Measurements from ENCODE around the gene BTBD17. TPM values are rescaled to one million over a fixed set of nuclear protein-coding genes. Genes with fewer than 3 reads are reported as not detected.

BTBD17 gene
- total and polyA plus RNA-seq, 4 donors = 0.17 TPM; not detected in 3

DNA sequence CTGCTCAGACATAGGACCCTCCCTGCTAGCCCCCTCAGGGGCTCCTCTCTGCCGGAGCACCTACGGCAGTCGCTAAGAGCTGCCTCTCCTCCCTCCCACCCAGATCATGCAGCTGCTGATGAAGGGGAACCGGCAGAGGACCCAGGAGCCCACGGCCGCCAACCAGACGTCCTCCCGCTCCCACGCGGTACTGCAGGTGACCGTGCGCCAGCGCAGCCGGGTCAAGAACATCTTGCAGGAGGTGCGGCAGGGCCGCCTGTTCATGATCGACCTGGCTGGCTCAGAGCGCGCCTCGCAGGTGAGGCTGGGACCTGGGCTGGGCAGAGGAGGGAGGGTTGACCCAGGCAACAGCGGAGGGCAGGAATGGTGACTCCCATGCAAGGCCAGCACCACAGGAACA is 17.0 kb downstream of the BTBD17 start:
- no peak for TF ChIP-seq CTCF (IDR thresholded peaks at IDR 0.05; ENCODE audit: control extremely low read depth, extremely low read depth)
- ATAC-seq (ENCODE audit: insufficient read depth, low FRiP score) = no peak
- 70 to 87% methylated on average over 21 of the region's 21 CpGs for WGBS, 2 donors
- Histone ChIP-seq H3K9ac (ENCODE audit: insufficient read depth in 1 of 2, low read length in 2 of 2) (no peak overlapping the region), H3K4me1 (ENCODE audit: control insufficient read depth in 5 of 5, insufficient read depth in 5 of 5, low read length in 5 of 5) (peaks cover 0 to 7% (median 0%) of the 10 kb centered on the region in 5 donors), H3K4me3 (no peak overlapping the region), H3K27ac (ENCODE audit: low read depth in 1 of 2, low read length in 1 of 2) (no peak overlapping the region), H3K36me3 (ENCODE audit: control insufficient read depth in 4 of 4, insufficient read depth in 4 of 4, low read length in 4 of 4) (no peaks in the 10 kb centered on the region), H3K9me3 (ENCODE audit: control insufficient read depth in 4 of 4, insufficient read depth in 3 of 4, low read length in 3 of 4) (no peaks in the 10 kb centered on the region), H3K27me3 (ENCODE audit: control insufficient read depth in 3 of 3, insufficient read depth in 3 of 3, low read length in 2 of 3) (peaks cover 0 to 12% (median 0%) of the 10 kb centered on the region in 3 donors)
- DNase-seq = no peak

GRCh38 chr17:74343526-74344284 is 18.0 kb downstream of the BTBD17 start:
- Histone ChIP-seq H3K27me3 (ENCODE audit: control insufficient read depth in 3 of 3, insufficient read depth in 3 of 3, low read length in 2 of 3) (peaks cover 0 to 7% (median 0%) of the 10 kb centered on the region in 3 donors), H3K27ac (ENCODE audit: low read depth in 1 of 2, low read length in 1 of 2) (no peak overlapping the region), H3K9ac (ENCODE audit: insufficient read depth in 1 of 2, low read length in 2 of 2) (no peak overlapping the region), H3K4me3 (no peak overlapping the region), H3K36me3 (ENCODE audit: control insufficient read depth in 4 of 4, insufficient read depth in 4 of 4, low read length in 4 of 4) (no peaks in the 10 kb centered on the region), H3K4me1 (ENCODE audit: control insufficient read depth in 5 of 5, insufficient read depth in 5 of 5, low read length in 5 of 5) (peaks cover 0 to 7% (median 0%) of the 10 kb centered on the region in 5 donors), H3K9me3 (ENCODE audit: control insufficient read depth in 4 of 4, insufficient read depth in 3 of 4, low read length in 3 of 4) (no peaks in the 10 kb centered on the region)
- no peak for TF ChIP-seq CTCF (IDR thresholded peaks at IDR 0.05; ENCODE audit: control extremely low read depth, extremely low read depth)
- 53 to 70% methylated on average over 9 of the region's 9 CpGs for WGBS, 2 donors
- no peak for DNase-seq
- no peak for ATAC-seq (ENCODE audit: insufficient read depth, low FRiP score)

DNA sequence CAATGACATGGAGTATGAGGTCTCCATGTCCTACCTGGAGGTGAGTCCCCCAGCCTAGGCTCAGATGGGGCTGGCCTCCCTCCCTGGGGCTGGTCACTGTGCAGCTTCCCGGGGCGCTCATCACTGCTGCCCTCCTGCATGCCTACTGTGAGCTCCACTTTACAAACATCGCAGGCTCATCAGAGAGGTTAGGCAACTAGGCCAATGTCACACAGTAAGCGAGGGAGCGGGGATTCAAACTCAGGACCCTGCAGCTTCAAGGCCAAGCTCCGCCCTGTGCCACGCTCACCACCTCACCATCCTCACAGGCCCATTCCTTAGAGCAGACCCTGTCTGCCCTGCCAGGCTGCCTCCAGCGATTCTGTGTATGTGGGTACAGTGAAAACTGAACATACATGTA is 18.5 kb downstream of the BTBD17 start:
- Histone ChIP-seq H3K9me3 (ENCODE audit: control insufficient read depth in 4 of 4, insufficient read depth in 3 of 4, low read length in 3 of 4) (no peaks in the 10 kb centered on the region), H3K27me3 (ENCODE audit: control insufficient read depth in 3 of 3, insufficient read depth in 3 of 3, low read length in 2 of 3) (peaks cover 0 to 3% (median 0%) of the 10 kb centered on the region in 3 donors), H3K4me1 (ENCODE audit: control insufficient read depth in 5 of 5, insufficient read depth in 5 of 5, low read length in 5 of 5) (peaks cover 0 to 7% (median 0%) of the 10 kb centered on the region in 5 donors), H3K36me3 (ENCODE audit: control insufficient read depth in 4 of 4, insufficient read depth in 4 of 4, low read length in 4 of 4) (no peaks in the 10 kb centered on the region), H3K4me3 (no peak overlapping the region), H3K9ac (ENCODE audit: insufficient read depth in 1 of 2, low read length in 2 of 2) (no peak overlapping the region), H3K27ac (ENCODE audit: low read depth in 1 of 2, low read length in 1 of 2) (no peak overlapping the region)
- DNase-seq (no peak), ATAC-seq (ENCODE audit: insufficient read depth, low FRiP score) (no peak)
- 79 to 95% methylated on average over 8 of the region's 8 CpGs for WGBS, 2 donors
- TF ChIP-seq CTCF (IDR thresholded peaks at IDR 0.05; ENCODE audit: control extremely low read depth, extremely low read depth) = no peak
